Right renal pelvis (tissue), 4 donors: ENCODE data around the gene PTP4A2. TPM values are rescaled to one million over a fixed set of nuclear protein-coding genes. Genes with fewer than 3 reads are reported as not detected.

Experiments used
- DNase-seq, 4 donors: peaks; one replicate each; pipeline ENCODE4 v3.0.0-alpha.2; 2013; ENCODE audit warnings: low read depth in 4 of 4, low spot score in 3 of 4, missing footprints in 1 of 4
- polyA plus RNA-seq, 4 donors: library from polyadenylated mRNA; unstranded; fragments of 120-200 nt; gene quantifications; one replicate each; pipeline ENCODE4 v1.2.1, GENCODE V29; 2013; ENCODE audit not compliant: insufficient read length in 4 of 4

The PTP4A2 gene
- polyA plus RNA-seq, 4 donors: 212 to 247 (median 238) TPM

- no peak for DNase-seq
These were observed 71.6 kb downstream of the PTP4A2 start for GRCh38 chr1:31866450-31867032.

DNA sequence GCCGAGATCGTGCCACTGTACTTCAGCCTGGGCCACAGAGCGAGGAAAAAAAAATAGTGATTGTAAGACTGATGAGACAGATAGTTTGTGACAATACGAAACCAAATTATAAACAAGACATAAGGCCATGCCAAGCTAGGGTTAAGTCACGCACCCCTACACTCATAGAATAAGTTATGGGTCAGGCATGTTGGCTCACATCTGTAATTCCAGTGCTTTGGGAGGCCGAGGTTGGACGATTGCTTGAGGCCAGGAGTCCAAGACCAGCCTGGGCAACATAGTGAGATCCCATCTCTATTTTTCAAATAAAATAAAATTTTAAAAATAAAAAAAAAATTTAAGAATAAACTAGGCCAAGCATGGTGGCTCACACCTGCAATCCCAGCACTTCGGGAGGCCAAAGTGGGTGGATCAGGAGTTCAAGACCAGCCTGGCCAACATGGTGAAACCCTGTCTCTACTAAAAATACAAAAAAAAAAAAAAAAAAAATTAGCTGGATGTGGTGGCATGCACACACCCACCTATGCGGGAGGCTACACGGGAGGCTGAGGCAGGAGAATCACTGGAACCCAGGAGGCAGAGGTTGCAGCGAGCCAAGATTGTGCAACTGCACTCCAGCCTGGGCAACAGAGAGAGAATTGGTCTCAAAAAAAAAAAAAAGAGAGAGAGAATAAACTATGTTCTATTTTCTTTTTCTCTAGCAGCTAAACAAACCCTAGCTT is 72.3 kb downstream of the PTP4A2 start:
- DNase-seq: no peak

GRCh38 chr1:31862071-31862470 is 76.1 kb downstream of the PTP4A2 start:
- no peak for DNase-seq

GRCh38 chr1:31861346-31861745 is 76.8 kb downstream of the PTP4A2 start:
- DNase-seq: no peak

DNA sequence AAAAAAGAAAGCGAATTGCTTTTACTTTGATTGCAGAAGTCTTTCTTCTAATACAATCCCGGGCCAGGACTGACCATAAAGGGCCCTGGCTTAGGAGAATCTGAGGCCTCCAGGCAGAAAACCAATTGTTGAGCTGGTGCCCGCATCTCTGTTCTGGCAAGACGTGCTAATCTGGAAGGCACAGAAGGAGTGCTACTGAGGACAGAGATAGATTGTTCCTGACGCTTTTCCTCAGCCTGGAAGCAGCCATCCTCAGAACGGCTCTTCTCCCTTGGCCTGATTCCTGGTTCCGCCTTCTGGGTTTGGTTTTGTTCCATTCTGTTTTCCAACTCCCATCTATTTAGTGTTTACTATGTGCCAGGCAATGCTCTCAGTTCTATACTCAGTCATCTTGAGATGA is 77.6 kb downstream of the PTP4A2 start:
- DNase-seq: no peak

- no peak for DNase-seq
These were observed 78.4 kb downstream of the PTP4A2 start for GRCh38 chr1:31859719-31860118.

DNA sequence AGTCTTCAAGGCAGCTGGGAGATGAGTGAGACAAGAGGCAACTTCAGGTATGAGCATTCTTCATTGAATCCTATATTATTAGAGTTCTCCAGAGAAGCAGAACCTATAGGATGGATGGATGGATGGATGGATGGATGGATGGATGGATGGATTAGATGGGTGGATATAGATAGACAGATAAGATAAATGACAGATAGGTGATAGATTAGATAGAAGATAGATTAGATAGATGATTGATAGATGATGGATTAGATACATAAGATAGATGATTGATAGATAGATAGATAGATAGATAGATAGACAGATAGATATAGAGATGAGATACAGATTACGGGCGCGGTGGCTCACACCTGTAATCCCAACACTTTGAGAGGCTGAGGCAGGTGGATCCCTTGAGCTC is 79.1 kb downstream of the PTP4A2 start:
- no peak for DNase-seq

DNA sequence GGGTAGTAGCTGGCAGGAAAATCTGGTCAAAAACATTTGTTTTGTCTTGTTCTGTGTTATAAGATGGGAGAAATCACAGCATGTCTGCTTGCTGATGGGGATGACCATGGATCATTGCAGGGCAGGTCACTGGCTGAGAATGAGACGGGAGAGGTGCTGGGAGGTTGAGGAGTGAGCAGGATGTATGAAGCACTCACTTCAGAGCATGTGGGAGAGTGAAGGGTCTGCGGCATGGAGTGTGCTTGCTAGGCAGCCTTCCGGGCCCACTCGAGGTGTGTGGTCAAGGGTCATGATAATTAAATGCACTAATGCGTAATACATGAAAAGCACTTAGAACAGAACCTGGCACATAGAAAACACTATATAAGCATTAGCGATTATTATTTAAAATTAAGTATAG is 80.3 kb downstream of the PTP4A2 start:
- DNase-seq: no peak

Other genes starting within 250 kb of the PTP4A2 start
- 10 to 100 TPM; 45.0 to 56.2 (median 49.2) TPM for gene COL16A1, start 234.4 kb downstream of the PTP4A2 start, polyA plus RNA-seq
- 10 to 100 TPM; 11.4 to 20.3 (median 12.2) TPM for gene ADGRB2, start 174.0 kb downstream of the PTP4A2 start, polyA plus RNA-seq
- under 1 TPM; 0.22 to 0.34 (median 0.26) TPM for gene SPOCD1, start 122.3 kb downstream of the PTP4A2 start, polyA plus RNA-seq
- gene KHDRBS1, start 75.5 kb upstream of the PTP4A2 start, polyA plus RNA-seq: 100 to 1,000 TPM; 258 to 297 (median 282) TPM
- 10 to 100 TPM; 19.7 to 22.1 (median 19.9) TPM for gene TMEM39B, start 134.6 kb upstream of the PTP4A2 start, polyA plus RNA-seq
- 10 to 100 TPM; 33.4 to 42.0 (median 38.4) TPM for gene KPNA6, start 169.7 kb upstream of the PTP4A2 start, polyA plus RNA-seq
- gene TXLNA, start 241.3 kb upstream of the PTP4A2 start, polyA plus RNA-seq: 10 to 100 TPM; 41.6 to 48.3 (median 45.7) TPM